Right lobe of liver (tissue), 6 donors: ENCODE results near the gene HHAT. TPM values are rescaled to one million over a fixed set of nuclear protein-coding genes. Genes with fewer than 3 reads are reported as not detected.

Source experiments
- ATAC-seq, 4 donors: fragments of 200-7000 bp; cut with Tn5 transposase; one replicate each; pipeline ENCODE4 v1.9.1; 2020; ENCODE audit warnings: mild to moderate bottlenecking in 4 of 4, moderate library complexity in 4 of 4
- DNase-seq, 3 donors: peaks; one replicate each; pipeline ENCODE4 v3.0.0-alpha.2; 2020
- H3K27ac ChIP-seq, 3 donors: fragments of 200-600 bp; one replicate each; pipeline ENCODE4 v1.8.0; 2022
- H3K27me3 ChIP-seq, 2 donors: fragments of 200-600 bp; one replicate each; pipeline ENCODE4 v1.8.0; 2022
- H3K36me3 ChIP-seq, 4 donors: fragments of 200-600 bp; sonication (generic) in 1 of 4; one replicate each; pipeline versions ENCODE4 v1.5.1 to v1.8.0; 2017 to 2022; ENCODE audit warnings: control low read depth in 1 of 4
- H3K4me1 ChIP-seq, 4 donors: fragments of 200-600 bp; sonication (generic) in 1 of 4; one replicate each; pipeline versions ENCODE4 v1.5.1 to v1.8.0; 2017 to 2022; ENCODE audit warnings: control low read depth in 1 of 4
- H3K4me3 ChIP-seq, 3 donors: fragments of 200-600 bp; one replicate each; pipeline ENCODE4 v1.8.0; 2022
- H3K9me3 ChIP-seq, 4 donors: fragments of 200-600 bp; sonication (generic) in 1 of 4; one replicate each; pipeline versions ENCODE4 v1.5.1 to v1.8.0; 2017 to 2022; ENCODE audit warnings: control low read depth in 1 of 4
- POLR2A ChIP-seq: fragments of 450-650 bp; IDR thresholded peaks from one replicate; pipeline ENCODE4 v1.6.1; 2017; ENCODE audit warnings: antibody characterized with exemption, mild to moderate bottlenecking
- WGBS: methylation state at CpG from one replicate; pipeline ENCODE4 v1.1.6; 2018; ENCODE audit warnings: low coverage, low lambda C conversion rate; ENCODE audit not compliant: insufficient coverage; ENCODE audit errors: missing lambda C conversion rate; 5-methylcytosine and 5-hydroxymethylcytosine counted together
- intact Hi-C, 2 donors: fragments of 100-400 bp; cut with DNase I; formaldehyde crosslinking; loops; one replicate each; pipeline versions ENCODE4 v1.11.2 to v1.14.1; 2022
- total RNA-seq, 6 experiments: library from RNA; depleted of rRNA in 2 of 6; stranded (reverse); fragments of >200 nt in 2 of 6; fragmentation: NEBNext Ultra II Directional in 3 of 6; extraction: Animal tissue kit (Norgen Biotek cat#: 25700) in 3 of 6; gene quantifications; one replicate each; pipeline versions ENCODE4 v1.1.0 to v1.2.4, GENCODE V29; 2016 to 2023
- TF ChIP-seq, protein P1 (sequence below), 4 donors: fragments of 200-600 bp in 3 of 4; fragments of 450-650 bp in 1 of 4; IDR thresholded peaks; one replicate each; pipeline versions ENCODE4 v1.5.1 to v1.8.0; 2016 to 2022; ENCODE audit warnings: antibody characterized with exemption in 4 of 4, mild to moderate bottlenecking in 2 of 4
- donor health status: DM: no; HTN: yes; CAD: no.
- donor health status: DM: no; HTN: no; CAD: no.
- donor health status: DM: no; HTN: no; CAD: no.
- donor health status: DM: no; HTN: yes; CAD: no.
- donor health status: DM: no; HTN: yes; CAD: no.

The HHAT gene
- total RNA-seq, 6 experiments from 2014 or later: 2.2 to 4.1 (median 2.7) TPM

DNA sequence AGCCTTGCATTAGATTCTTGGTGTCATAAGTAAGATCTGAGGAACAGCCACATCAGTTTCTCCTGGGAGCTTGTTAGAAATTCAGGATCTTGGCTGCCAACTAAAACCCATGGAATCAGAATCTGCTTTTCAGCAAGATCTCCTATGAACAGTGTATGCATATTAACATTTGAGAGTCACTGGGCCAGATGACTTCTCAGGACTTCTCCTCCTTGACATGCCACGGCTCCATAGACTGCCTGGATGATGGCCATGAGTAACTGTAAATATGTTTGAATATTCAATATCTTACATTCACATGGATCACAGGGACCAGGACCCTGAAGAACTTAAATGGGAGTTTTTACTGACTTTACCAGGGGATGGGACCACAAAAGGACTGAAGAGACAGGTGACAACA lies 148.0 kb downstream of the HHAT start:
- Histone ChIP-seq H3K27me3 (no peaks in the 10 kb centered on the region), H3K4me1 (no peaks in the 10 kb centered on the region), H3K27ac (no peak overlapping the region), H3K36me3 (no peaks in the 10 kb centered on the region), H3K9me3 (no peaks in the 10 kb centered on the region), H3K4me3 (no peak overlapping the region)
- 83% methylated on average over 1 of the region's 1 CpG for WGBS
- TF ChIP-seq, protein P1, sequence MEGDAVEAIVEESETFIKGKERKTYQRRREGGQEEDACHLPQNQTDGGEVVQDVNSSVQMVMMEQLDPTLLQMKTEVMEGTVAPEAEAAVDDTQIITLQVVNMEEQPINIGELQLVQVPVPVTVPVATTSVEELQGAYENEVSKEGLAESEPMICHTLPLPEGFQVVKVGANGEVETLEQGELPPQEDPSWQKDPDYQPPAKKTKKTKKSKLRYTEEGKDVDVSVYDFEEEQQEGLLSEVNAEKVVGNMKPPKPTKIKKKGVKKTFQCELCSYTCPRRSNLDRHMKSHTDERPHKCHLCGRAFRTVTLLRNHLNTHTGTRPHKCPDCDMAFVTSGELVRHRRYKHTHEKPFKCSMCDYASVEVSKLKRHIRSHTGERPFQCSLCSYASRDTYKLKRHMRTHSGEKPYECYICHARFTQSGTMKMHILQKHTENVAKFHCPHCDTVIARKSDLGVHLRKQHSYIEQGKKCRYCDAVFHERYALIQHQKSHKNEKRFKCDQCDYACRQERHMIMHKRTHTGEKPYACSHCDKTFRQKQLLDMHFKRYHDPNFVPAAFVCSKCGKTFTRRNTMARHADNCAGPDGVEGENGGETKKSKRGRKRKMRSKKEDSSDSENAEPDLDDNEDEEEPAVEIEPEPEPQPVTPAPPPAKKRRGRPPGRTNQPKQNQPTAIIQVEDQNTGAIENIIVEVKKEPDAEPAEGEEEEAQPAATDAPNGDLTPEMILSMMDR (IDR thresholded peaks at IDR 0.05): no peak
- no peak for TF ChIP-seq POLR2A
- ATAC-seq (no peak), DNase-seq (no peak)
- intact Hi-C loops: no loop called here

DNA sequence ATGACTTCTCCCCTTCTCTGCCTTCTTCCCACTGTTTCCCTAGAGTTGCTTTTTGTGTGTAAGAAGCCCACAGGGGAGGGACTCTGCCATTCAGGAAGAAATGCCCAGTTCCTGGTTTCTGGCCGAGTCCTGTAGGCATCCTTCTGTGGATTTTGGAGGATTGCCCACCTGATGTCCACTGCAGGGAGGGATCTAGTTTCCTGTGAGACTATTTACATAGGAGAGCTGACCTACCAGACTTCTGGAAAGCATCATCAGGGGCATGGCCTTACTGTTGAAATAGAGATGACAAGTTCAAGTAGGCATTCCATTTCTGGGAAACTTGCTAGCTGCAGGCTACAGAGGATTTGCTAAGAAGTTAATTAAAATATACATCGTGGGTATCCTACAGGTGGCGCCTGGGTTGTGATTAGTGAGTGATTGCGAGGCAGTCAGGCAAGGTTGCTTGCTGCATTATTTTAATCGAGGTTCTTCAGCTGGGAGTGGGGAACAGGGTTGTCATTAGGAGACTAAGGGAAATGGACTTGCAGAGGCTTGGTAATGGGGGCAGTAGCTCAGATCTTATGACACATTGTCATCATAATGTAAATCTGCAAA lies 148.7 kb downstream of the HHAT start:
- no peak for ATAC-seq
- intact Hi-C loops: no loop called here
- Histone ChIP-seq H3K4me1 (no peaks in the 10 kb centered on the region), H3K4me3 (no peak overlapping the region), H3K36me3 (no peaks in the 10 kb centered on the region), H3K27me3 (no peaks in the 10 kb centered on the region), H3K27ac (no peak overlapping the region), H3K9me3 (no peaks in the 10 kb centered on the region)
- DNase-seq: no peak
- no peak for TF ChIP-seq POLR2A
- TF ChIP-seq, protein P1 (IDR thresholded peaks at IDR 0.05): no peak
- 57% methylated on average over 4 of the region's 5 CpGs for WGBS

DNA sequence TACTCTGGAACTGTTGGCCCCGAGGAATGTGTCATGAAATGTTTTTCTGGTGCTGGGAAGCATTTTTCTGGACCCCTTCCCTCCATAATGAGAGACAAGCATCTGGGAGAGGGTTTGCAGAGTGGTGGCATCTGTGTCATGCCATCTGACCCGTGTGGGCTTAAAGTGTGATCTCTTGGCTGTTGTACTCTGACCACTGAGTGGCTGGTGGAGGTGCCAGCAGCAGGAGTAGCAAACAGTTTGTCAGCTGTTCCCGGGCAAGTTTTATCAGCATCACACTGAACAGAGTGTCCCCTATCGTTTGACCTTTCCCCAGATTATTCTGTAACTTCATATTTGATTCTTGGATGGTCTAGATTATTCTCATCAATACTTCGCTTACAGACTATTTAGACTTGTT lies 150.1 kb downstream of the HHAT start:
- Histone ChIP-seq H3K4me3 (no peak overlapping the region), H3K27me3 (no peaks in the 10 kb centered on the region), H3K36me3 (no peaks in the 10 kb centered on the region), H3K4me1 (no peaks in the 10 kb centered on the region), H3K27ac (no peak overlapping the region), H3K9me3 (no peaks in the 10 kb centered on the region)
- TF ChIP-seq POLR2A: no peak
- TF ChIP-seq, protein P1 (IDR thresholded peaks at IDR 0.05): no peak
- ATAC-seq (no peak), DNase-seq (no peak)
- intact Hi-C loops: no loop called here
- WGBS: 49% methylated on average over 5 of the region's 5 CpGs

DNA sequence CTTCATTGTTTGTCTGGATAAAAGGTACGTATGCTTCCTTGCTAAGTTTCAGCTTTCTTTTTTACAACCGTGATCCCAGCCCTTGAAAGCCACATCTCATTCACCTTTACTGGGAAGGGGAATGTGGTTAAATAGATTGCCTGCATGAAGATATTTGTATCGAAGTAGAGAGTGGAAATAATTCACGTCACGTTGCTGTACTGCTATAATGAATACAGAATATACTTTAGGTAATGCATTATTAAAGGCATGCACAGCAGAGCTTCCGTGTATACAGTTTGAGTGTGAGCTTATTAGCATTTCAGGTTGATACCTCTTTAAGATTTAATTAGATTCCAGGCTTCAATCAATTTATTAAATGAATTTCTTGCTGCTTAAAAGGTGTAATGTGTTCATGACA lies 153.8 kb downstream of the HHAT start:
- ATAC-seq (no peak), DNase-seq (no peak)
- intact Hi-C loops: no loop called here
- H3K36me3 ChIP-seq: no peaks in the 10 kb centered on the region
- 78% methylated on average over 5 of the region's 6 CpGs for WGBS
- H3K4me1 ChIP-seq: no peaks in the 10 kb centered on the region
- no peak for TF ChIP-seq POLR2A
- TF ChIP-seq, protein P1 (IDR thresholded peaks at IDR 0.05): no peak
- H3K27me3 ChIP-seq: no peaks in the 10 kb centered on the region
- H3K27ac ChIP-seq: no peak overlapping the region
- H3K4me3 ChIP-seq: no peak overlapping the region
- no peaks in the 10 kb centered on the region for H3K9me3 ChIP-seq
